ENCODE data around the gene ZSCAN21.

GRCh38 chr7:100093498-100093897, 43.9 kb downstream of the ZSCAN21 start:
- TF ChIP-seq POLR2AphosphoS5 (IDR thresholded peaks at IDR 0.05; ENCODE audit: borderline replicate concordance, low read depth, low read length) (no peak; the same call in 1 of the 2 replicates), EZH2 (IDR thresholded peaks at IDR 0.05) (no peak)

All from SK-N-MC (cell line).